ENCODE data around the gene PHF21A.
"Not testable (repeated sequence)": the region's sequence is repeated elsewhere in the genome, so short reads cannot be mapped to it uniquely, and the experiment has no call there.

Gene PHF21A

GRCh38 chr11:46129133-46129532, 7.9 kb upstream of the PHF21A start:
- no peaks in the 10 kb centered on the region for H3K9me3 Mint-ChIP-seq
- DNase-seq (no peak), ATAC-seq (no peak)
- peak overlapping the region in 1 of 2 donors; percentile 55 for H3K27ac Mint-ChIP-seq
- H3K4me1 Mint-ChIP-seq = peaks cover 12% of the 10 kb centered on the region
- H3K4me3 Mint-ChIP-seq = no peak overlapping the region
- H3K27me3 Mint-ChIP-seq = no peaks in the 10 kb centered on the region

DNA sequence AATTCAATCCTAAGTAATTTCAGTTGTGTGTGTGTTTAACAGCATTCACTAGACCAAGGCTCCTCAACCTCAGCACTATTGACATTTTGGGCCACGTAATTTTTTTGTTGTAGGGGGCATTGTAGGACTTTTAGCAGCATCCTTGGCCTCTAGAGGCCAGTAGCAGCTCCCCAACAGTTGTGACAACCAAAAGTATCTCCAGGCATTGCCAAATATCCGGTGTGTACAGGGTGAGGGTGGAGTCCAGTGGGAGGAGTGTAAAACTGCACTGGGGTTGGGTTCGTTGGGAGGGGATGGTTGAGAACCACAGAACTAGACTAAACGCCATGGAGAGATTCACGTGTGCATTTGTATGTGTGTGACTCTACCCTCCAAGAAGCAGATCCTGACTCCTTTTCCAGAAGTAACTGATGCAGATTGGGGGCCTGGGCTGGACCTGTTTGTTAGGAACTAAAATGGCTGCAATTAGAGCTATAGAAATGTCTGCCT, 5.9 kb upstream of the PHF21A start:
- DNase-seq = peak; percentile 41 to 74
- H3K4me1 Mint-ChIP-seq = peaks cover 20% of the 10 kb centered on the region
- H3K4me3 Mint-ChIP-seq = no peak overlapping the region
- H3K27me3 Mint-ChIP-seq = no peaks in the 10 kb centered on the region
- ATAC-seq = peak; percentile 100
- peak overlapping the region; percentile 27 to 47 for H3K27ac Mint-ChIP-seq
- no peaks in the 10 kb centered on the region for H3K9me3 Mint-ChIP-seq

- Mint-ChIP-seq H3K27me3 (no peaks in the 10 kb centered on the region), H3K4me3 (no peak overlapping the region), H3K27ac (no peak overlapping the region), H3K9me3 (no peaks in the 10 kb centered on the region), H3K4me1 (peaks cover 20% of the 10 kb centered on the region)
- no peak for ATAC-seq
- no peak for DNase-seq
Measured at GRCh38 chr11:46125284-46125683, 4.0 kb upstream of the PHF21A start.

DNA sequence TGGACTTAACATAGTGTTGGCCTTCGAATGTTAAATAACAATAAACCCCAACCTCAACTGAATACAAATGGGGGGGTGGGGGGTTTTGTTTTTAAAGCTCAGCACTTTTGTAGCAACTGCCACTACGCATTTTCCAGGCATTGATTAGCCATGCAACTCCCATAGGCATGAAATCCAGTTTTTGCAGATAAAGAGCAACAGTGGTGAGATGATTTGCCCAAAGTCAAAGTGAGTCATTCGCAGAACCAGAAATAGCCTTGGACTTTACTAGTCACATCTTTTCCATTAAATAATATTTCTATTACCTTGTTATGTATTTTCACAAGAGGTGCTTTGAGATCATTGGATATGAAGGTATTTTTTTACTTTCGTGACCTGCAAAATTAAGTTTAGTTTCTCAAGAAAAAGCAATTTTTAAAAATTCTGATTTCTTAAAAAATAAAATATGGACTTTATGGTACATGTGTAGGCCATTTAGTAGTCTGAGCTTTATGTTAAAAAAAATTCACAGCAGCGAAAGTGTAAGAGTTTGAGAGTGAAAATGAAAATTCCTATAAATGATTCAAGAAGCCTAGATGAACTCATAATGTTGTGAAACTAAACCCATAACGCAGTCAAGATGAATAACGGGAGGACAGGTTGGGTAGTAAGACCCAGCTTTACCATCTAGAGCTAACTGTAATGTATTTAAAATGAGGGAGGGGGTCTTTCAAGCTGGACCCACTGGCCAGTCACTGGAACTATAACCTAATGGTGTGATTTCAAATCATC, 1.9 kb upstream of the PHF21A start:
- ATAC-seq (no peak), DNase-seq (no peak)
- Mint-ChIP-seq H3K4me3 (peak overlapping the region; percentile 31 to 47), H3K27ac (no peak overlapping the region), H3K9me3 (no peaks in the 10 kb centered on the region), H3K27me3 (no peaks in the 10 kb centered on the region), H3K4me1 (peaks cover 33% of the 10 kb centered on the region)

DNA sequence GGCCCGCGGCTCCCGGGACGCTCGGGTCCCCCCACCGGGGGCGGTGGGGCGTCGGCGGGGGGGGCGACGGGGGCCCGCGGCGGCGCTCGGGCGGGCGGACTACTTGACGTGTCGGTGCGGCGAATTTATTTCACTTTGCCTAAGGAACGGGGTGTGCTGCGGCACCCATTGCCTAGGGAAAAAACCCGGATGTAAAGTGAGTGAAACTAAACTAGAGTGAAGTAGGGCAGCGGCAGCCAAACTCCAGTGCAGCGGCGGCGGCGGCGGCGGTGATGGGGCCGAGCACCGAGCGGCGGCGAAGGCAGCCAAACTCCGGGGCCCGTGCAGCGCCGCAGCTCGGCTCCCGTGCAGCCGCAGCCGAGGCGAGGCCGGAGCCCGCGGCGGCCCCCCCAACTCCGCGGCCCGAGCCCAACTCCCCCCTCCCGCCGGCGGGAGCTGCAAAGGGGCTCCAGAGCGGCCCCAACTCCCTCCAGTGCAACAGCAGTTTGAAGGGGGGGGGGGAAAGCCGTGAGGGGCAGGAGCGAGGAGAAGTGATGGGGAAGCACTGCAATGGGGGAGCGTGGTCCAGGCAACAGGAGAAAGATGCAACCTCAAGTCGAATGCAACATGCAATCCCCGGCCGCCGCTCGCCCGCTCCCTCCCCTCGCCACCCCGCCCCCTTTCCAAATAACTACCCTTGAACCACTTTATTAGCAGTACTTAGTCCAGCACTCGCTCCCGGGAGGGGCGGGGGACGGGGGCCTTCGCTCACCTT, 647 bp upstream of the PHF21A start:
- Mint-ChIP-seq H3K9me3 (no peaks in the 10 kb centered on the region), H3K4me1 (peaks cover 39% of the 10 kb centered on the region), H3K27me3 (no peaks in the 10 kb centered on the region), H3K4me3 (peak overlapping the region; percentile 89 to 96), H3K27ac (peak overlapping the region; percentile 38 to 89)
- DNase-seq (peak; percentile 81 to 82), ATAC-seq (peak; percentile 65)

DNA sequence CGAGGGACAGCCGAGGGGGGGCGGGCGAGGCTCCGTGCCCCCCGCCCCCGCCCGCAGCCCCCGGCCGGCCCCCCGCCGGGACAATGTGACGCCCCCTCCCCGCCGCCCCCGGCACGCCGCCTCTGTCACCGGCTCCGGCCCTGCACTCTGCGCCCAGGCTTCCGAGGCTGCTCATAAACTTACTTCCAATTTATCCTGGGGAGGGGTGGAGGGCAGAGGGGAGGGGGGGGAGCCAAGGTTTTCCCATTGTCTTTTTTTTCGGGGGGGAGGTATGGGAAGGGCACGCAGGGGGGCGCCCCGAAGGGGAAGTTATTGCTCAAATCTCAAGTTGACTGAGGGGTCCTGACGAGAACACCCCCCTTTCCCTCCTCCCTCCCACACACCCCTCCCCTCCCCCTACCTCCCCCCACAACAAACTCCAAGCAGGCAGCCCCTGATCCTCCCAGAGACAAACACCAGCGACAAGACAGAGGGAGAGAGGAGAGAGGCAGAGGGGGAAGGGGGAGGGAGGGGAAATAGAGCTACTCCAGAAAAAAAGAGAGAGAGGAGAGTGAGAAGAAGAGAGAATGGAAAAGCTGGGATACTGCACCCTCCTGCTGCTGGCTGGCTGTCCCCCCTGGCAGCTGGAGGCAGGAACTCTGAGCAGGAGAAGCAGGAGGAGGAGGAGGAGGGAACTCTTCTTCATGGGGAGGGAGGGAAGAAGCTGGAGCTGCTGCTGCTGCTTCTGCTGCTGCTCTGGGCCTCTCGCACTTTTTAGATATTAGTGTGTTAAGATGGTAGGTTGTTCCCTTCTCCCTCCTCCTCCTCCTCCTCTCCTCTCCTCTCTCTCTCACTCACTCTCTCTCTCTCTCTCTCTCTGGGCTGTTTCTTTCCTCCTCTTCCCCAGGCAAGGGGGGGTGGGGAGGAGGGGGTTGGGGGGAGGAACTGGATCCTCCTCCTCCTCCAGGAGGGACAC, 631 bp downstream of the PHF21A start:
- DNase-seq = peak; percentile 23 to 33
- peaks cover 42% of the 10 kb centered on the region for H3K4me1 Mint-ChIP-seq
- no peaks in the 10 kb centered on the region for H3K9me3 Mint-ChIP-seq
- peak overlapping the region; percentile 74 to 92 for H3K27ac Mint-ChIP-seq
- H3K4me3 Mint-ChIP-seq = peak overlapping the region; percentile 90 to 96
- peak; percentile 31 for ATAC-seq
- H3K27me3 Mint-ChIP-seq = no peaks in the 10 kb centered on the region

- peak overlapping the region; percentile 96 to 98 for H3K27ac Mint-ChIP-seq
- H3K4me1 Mint-ChIP-seq = peaks cover 50% of the 10 kb centered on the region
- DNase-seq (peak; percentile 63 to 78), ATAC-seq (peak; percentile 56)
- no peaks in the 10 kb centered on the region for H3K9me3 Mint-ChIP-seq
- H3K27me3 Mint-ChIP-seq = no peaks in the 10 kb centered on the region
- peak overlapping the region; percentile 95 to 97 for H3K4me3 Mint-ChIP-seq
Measured at GRCh38 chr11:46119352-46120216, 1.7 kb downstream of the PHF21A start.

DNA sequence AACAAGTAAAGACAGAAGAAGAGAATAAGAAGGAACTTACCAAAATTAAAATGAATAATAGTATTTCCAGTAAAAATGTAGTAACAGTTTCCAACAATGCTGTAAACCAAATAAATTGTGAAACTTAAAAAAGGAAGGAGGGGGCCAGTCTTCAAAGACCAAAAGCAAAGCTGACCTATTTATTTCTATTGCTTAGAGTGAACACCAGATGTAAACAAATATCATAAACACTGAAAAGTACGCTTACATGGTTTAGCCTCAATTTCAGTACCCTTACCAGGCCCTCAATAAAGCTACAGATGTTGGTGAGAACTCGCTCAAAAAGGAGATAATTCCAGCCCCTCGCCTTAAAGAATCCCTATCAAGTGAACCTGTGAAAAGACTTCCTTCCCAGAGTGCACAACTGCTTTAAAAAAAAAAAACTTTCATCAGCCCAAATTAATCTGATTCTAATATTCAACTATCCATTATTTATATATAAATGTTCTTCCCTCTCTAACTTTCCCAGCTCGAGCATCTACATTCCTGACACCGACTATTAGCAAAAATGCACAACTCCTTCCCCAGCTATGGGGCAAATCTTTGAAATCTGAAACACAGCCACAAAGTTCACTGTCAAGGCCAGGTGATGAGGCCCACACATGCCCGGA, 2.4 kb downstream of the PHF21A start:
- H3K27ac Mint-ChIP-seq = peak overlapping the region; percentile 96 to 98
- peaks cover 56% of the 10 kb centered on the region for H3K4me1 Mint-ChIP-seq
- ATAC-seq = no peak
- H3K4me3 Mint-ChIP-seq = peak overlapping the region; percentile 95 to 97
- no peak for DNase-seq
- no peaks in the 10 kb centered on the region for H3K27me3 Mint-ChIP-seq
- H3K9me3 Mint-ChIP-seq = no peaks in the 10 kb centered on the region

- H3K27me3 Mint-ChIP-seq = no peaks in the 10 kb centered on the region
- H3K4me3 Mint-ChIP-seq = peak overlapping the region; percentile 95 to 97
- DNase-seq (no peak), ATAC-seq (no peak)
- no peaks in the 10 kb centered on the region for H3K9me3 Mint-ChIP-seq
- H3K4me1 Mint-ChIP-seq = peaks cover 55% of the 10 kb centered on the region
- H3K27ac Mint-ChIP-seq = peak overlapping the region in 1 of 2 donors; percentile 96
Measured at GRCh38 chr11:46117842-46118241, 3.4 kb downstream of the PHF21A start.

DNA sequence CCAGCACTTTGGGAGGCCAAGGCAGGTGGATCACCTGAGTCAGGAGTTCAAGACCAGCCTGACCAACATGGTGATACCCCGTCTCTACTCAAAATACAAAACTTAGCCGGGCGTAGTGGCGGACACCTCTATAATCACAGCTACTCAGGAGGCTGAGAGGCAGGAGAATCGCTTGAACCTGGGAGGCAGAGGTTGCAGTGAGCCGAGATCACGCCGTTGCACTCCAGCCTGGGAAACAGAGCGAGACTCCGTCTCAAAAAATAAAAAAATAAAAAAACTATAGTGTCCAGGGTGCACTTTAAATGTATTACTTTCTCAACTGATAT, 4.6 kb downstream of the PHF21A start:
- DNase-seq, H3K9me3 Mint-ChIP-seq, H3K27ac Mint-ChIP-seq, H3K27me3 Mint-ChIP-seq, ATAC-seq: not testable (repeated sequence)
- peaks cover 60% of the 10 kb centered on the region for H3K4me1 Mint-ChIP-seq
- H3K4me3 Mint-ChIP-seq = peak overlapping the region; percentile 59 to 80

DNA sequence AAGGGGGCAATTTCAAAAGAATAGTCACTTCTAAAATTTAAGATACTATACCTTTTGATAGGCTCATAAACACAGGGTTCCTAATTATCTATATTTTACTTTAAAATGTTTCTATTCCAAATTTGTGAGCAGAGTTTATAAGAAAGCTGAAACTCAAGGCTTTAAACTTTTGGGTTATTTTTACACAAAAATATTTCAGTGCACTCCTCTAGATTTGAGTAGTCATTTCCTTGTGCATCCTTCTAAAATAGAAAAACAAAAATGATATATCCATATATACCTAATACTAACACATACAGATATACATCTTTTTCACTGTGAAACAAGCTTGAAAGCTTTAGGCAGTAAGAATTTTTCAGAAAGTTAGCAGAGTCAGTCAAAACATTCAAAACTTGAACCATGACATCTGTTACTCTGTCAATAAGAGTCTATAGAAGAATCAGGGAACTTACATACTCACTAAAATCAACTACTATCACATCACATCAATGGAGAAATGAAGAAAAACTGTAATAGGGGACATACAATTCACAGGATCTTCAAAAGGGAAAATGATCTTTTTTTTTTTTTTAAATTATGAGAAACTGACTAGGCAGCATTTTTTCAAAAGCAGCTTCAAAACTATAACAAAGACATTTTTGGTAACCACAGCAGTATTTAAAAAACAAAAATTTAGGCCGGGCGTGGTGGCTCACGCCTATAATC, 5.1 kb downstream of the PHF21A start:
- Mint-ChIP-seq H3K9me3 (no peaks in the 10 kb centered on the region), H3K27ac (peak overlapping the region in 1 of 2 donors; percentile 65), H3K4me3 (peak overlapping the region; percentile 59 to 80), H3K27me3 (no peaks in the 10 kb centered on the region), H3K4me1 (peaks cover 60% of the 10 kb centered on the region)
- DNase-seq (no peak), ATAC-seq (no peak)

GRCh38 chr11:46114961-46115360, 6.3 kb downstream of the PHF21A start:
- no peaks in the 10 kb centered on the region for H3K9me3 Mint-ChIP-seq
- H3K27ac Mint-ChIP-seq = peak overlapping the region in 1 of 2 donors; percentile 6
- ATAC-seq (no peak), DNase-seq (no peak)
- H3K4me1 Mint-ChIP-seq = peaks cover 60% of the 10 kb centered on the region
- H3K27me3 Mint-ChIP-seq = no peaks in the 10 kb centered on the region
- H3K4me3 Mint-ChIP-seq = peak overlapping the region; percentile 39 to 42

- Mint-ChIP-seq H3K4me3 (no peak overlapping the region), H3K4me1 (peaks cover 60% of the 10 kb centered on the region), H3K27ac (no peak overlapping the region), H3K27me3 (no peaks in the 10 kb centered on the region), H3K9me3 (no peaks in the 10 kb centered on the region)
- ATAC-seq (no peak), DNase-seq (no peak)
Measured at GRCh38 chr11:46114378-46114777, 6.9 kb downstream of the PHF21A start.
